Measurements from ENCODE around the gene ZC2HC1B. TPM values are rescaled to one million over a fixed set of nuclear protein-coding genes. Genes with fewer than 3 reads are reported as not detected.

Gene ZC2HC1B
- total RNA-seq, 1 experiment from 2014 or later: not detected

GRCh38 chr6:143863771-143864170 is 503 bp upstream of the ZC2HC1B start:
- H3K4me2 ChIP-seq (ENCODE audit: low read length): no peak overlapping the region
- BruUV-seq (replicated peaks): no TSS peak
- RAD21 ChIA-PET (ENCODE audit: low non-redundant PET in 1 of 2, low total read pairs in 2 of 2, uncharacterized antibody in 2 of 2, unreplicated experiment in 2 of 2): no interaction called here
- no peaks in the 10 kb centered on the region for H3K79me2 ChIP-seq (ENCODE audit: insufficient read depth, low read length)
- TF ChIP-seq CBX3 (IDR thresholded peaks at IDR 0.05; ENCODE audit: low read depth) (no peak), ELF1 (IDR thresholded peaks at IDR 0.05; ENCODE audit: borderline replicate concordance, low read depth) (no peak), RAD21 (IDR thresholded peaks at IDR 0.05; ENCODE audit: low read depth) (no peak), POLR2AphosphoS5 (IDR thresholded peaks at IDR 0.05; ENCODE audit: low read depth, low read length) (no peak), CTCF (IDR thresholded peaks at IDR 0.05 in 2 of 3, conservative IDR thresholded peaks at IDR 0.05 in 1 of 3; ENCODE audit: borderline replicate concordance in 1 of 3, insufficient read depth in 1 of 3, low read depth in 2 of 3, low read length in 2 of 3) (no peak), SRF (IDR thresholded peaks at IDR 0.05; ENCODE audit: low read depth) (no peak), EZH2phosphoT487 (IDR thresholded peaks at IDR 0.05; ENCODE audit: borderline replicate concordance) (no peak), EGR1 (IDR thresholded peaks at IDR 0.05; ENCODE audit: low read depth) (no peak), REST (IDR thresholded peaks at IDR 0.05; ENCODE audit: low read depth) (no peak), YY1 (IDR thresholded peaks at IDR 0.05; ENCODE audit: extremely low read depth, insufficient replicate concordance, low read depth, low read length) (no peak), CEBPB (IDR thresholded peaks at IDR 0.05; ENCODE audit: low read depth) (no peak)
- DNase-seq (ENCODE audit: low read depth, low spot score) (no peak), ATAC-seq (no peak)
- no peaks in the 10 kb centered on the region for H3K4me1 ChIP-seq (ENCODE audit: control insufficient read depth in 1 of 2, insufficient read depth in 2 of 2, low read length in 2 of 2)
- 0 out of 2 replicates have a peak, but pooled peaks cover 7% of the 10 kb centered on the region for H4K20me1 ChIP-seq (ENCODE audit: insufficient read depth)
- intact Hi-C loops (cut with micrococcal nuclease): no loop called here
- CTCF ChIA-PET: interaction anchor here (1.0 kb wide), 1 partner anchor 288 kb away, joined by 3 read pairs; no protein-coding TSS in a partner anchor
- no peak overlapping the region for H3K9ac ChIP-seq (ENCODE audit: low read length)
- no peak overlapping the region for H2AFZ ChIP-seq (ENCODE audit: low read depth, low read length, poor library complexity, severe bottlenecking)
- H3K27me3 ChIP-seq (ENCODE audit: insufficient read depth, low read length): no peaks in the 10 kb centered on the region
- no peak overlapping the region for H3K4me3 ChIP-seq (replicated peaks in 1 of 2; ENCODE audit: low read depth in 1 of 2, low read length in 2 of 2)
- no peak overlapping the region for H3K27ac ChIP-seq (ENCODE audit: low read depth, low read length)
- no peaks in the 10 kb centered on the region for H3K9me3 ChIP-seq (ENCODE audit: control insufficient read depth in 1 of 2, insufficient read depth in 1 of 2, low read depth in 1 of 2, low read length in 2 of 2)
- peaks cover 20 to 35% of the 10 kb centered on the region in 2 experiments; a peak in 3 of 4 replicates for H3K36me3 ChIP-seq (ENCODE audit: control insufficient read depth in 1 of 2, insufficient read depth in 2 of 2, low read length in 2 of 2)
- POLR2A ChIA-PET: interaction anchor here (1.7 kb wide), 1 partner anchor 20 kb away, joined by 6 read pairs; the partner anchor contains the start of gene LTV1
- H3K9me2 ChIP-seq (ENCODE audit: insufficient read depth): no peaks in the 10 kb centered on the region
